HepG2 (cell line): ENCODE results near the gene DYRK1B. TPM values are rescaled to one million over a fixed set of nuclear protein-coding genes. Genes with fewer than 3 reads are reported as not detected.

ENCODE experiments used
- BRF2 ChIP-seq: sonication (generic); formaldehyde crosslinking; IDR thresholded peaks from 2 replicates; pipeline ENCODE4 v1.8.1; 2022; ENCODE audit warnings: mild to moderate bottlenecking, missing genetic modification reagents
- FOXP1 ChIP-seq, 2 experiments: fragments of 450-650 bp in 1 of 2; IDR thresholded peaks; 2 replicates each; pipeline ENCODE4 v1.6.1; 2017 to 2018; ENCODE audit warnings: antibody characterized with exemption in 1 of 2
- HNRNPK ChIP-seq: fragments of 200-400 bp; formaldehyde crosslinking; IDR thresholded peaks from 2 replicates; pipeline ENCODE4 v1.6.1; 2018; ENCODE audit warnings: low read length, low read depth, moderate library complexity, mild to moderate bottlenecking; ENCODE audit not compliant: poor library complexity, severe bottlenecking
- KDM1A ChIP-seq: IDR thresholded peaks from 2 replicates; pipeline ENCODE4 v1.6.1; 2016; ENCODE audit warnings: missing compliant biosample characterization
- NFIB ChIP-seq: sonication (generic); formaldehyde crosslinking; IDR thresholded peaks from 2 replicates; pipeline ENCODE4 v1.9.0; 2021; ENCODE audit warnings: missing genetic modification reagents, mild to moderate bottlenecking, borderline replicate concordance
- POLR2AphosphoS5 ChIP-seq: IDR thresholded peaks from 2 replicates; pipeline ENCODE4 v1.6.1; 2012; ENCODE audit warnings: low read depth, low read length
- RFX5 ChIP-seq: IDR thresholded peaks from 2 replicates; pipeline ENCODE4 v1.6.1; 2011; ENCODE audit warnings: low read depth, low read length, improper control_type of control experiment
- STAT6 ChIP-seq: sonication (generic); formaldehyde crosslinking; IDR thresholded peaks from 2 replicates; pipeline ENCODE4 v1.4.0; 2020; ENCODE audit warnings: missing genetic modification reagents, mild to moderate bottlenecking, borderline replicate concordance
- TIGD3 ChIP-seq: sonication (generic); formaldehyde crosslinking; IDR thresholded peaks from 2 replicates; pipeline ENCODE4 v1.5.1; 2020; ENCODE audit warnings: mild to moderate bottlenecking, missing genetic modification reagents, borderline replicate concordance
- TRIM24 ChIP-seq: sonication (generic); formaldehyde crosslinking; IDR thresholded peaks from 2 replicates; pipeline ENCODE4 v1.8.0; 2022; ENCODE audit warnings: mild to moderate bottlenecking, missing genetic modification reagents
- TSC22D2 ChIP-seq: sonication (generic); formaldehyde crosslinking; IDR thresholded peaks from 2 replicates; pipeline ENCODE4 v1.5.1; 2020; ENCODE audit warnings: missing genetic modification reagents, mild to moderate bottlenecking, borderline replicate concordance
- ZBTB46 ChIP-seq: sonication (generic); formaldehyde crosslinking; IDR thresholded peaks from 2 replicates; pipeline ENCODE4 v1.4.0; 2020; ENCODE audit warnings: mild to moderate bottlenecking, missing genetic modification reagents, borderline replicate concordance
- ZBTB8A ChIP-seq: sonication (generic); formaldehyde crosslinking; IDR thresholded peaks from 2 replicates; pipeline ENCODE4 v1.4.0; 2020; ENCODE audit warnings: mild to moderate bottlenecking, low read depth, missing genetic modification reagents, borderline replicate concordance
- ZNF232 ChIP-seq: sonication (generic); formaldehyde crosslinking; IDR thresholded peaks from 2 replicates; pipeline ENCODE4 v1.4.0; 2020; ENCODE audit warnings: missing genetic modification reagents, borderline replicate concordance
- ZNF251 ChIP-seq: sonication (generic); formaldehyde crosslinking; IDR thresholded peaks from 2 replicates; pipeline ENCODE4 v1.9.0; 2021; ENCODE audit warnings: mild to moderate bottlenecking, missing genetic modification reagents
- ZNF83 ChIP-seq: sonication (generic); formaldehyde crosslinking; IDR thresholded peaks from 2 replicates; pipeline ENCODE4 v1.4.0; 2020; ENCODE audit warnings: missing genetic modification reagents, mild to moderate bottlenecking, borderline replicate concordance
- ZSCAN25 ChIP-seq: sonication (generic); formaldehyde crosslinking; IDR thresholded peaks from 2 replicates; pipeline ENCODE4 v1.8.0; 2022; ENCODE audit warnings: mild to moderate bottlenecking, missing genetic modification reagents
- polyA plus RNA-seq, 8 experiments: library from polyadenylated mRNA; depleted of rRNA in 3 of 8; stranded (reverse) in 7 of 8; unstranded in 1 of 8; fragments of >200 nt; fragmentation: Illumina TruSeq in 4 of 8; extraction: Trizol in 4 of 8; gene quantifications; 2 replicates each; pipeline versions ENCODE4 v1.2.1 to v1.2.3, GENCODE V29; 2011 to 2016; ENCODE audit warnings: low read depth in 4 of 8, missing spikeins in 1 of 8, mixed read lengths in 1 of 8; ENCODE audit not compliant: insufficient read depth in 1 of 8
- total RNA-seq, 5 experiments: library from RNA; depleted of rRNA; stranded (reverse); fragments of >200 nt; fragmentation: Illumina TruSeq; extraction: Trizol; gene quantifications; 2 replicates each; pipeline ENCODE4 v1.2.3, GENCODE V29; 2016; ENCODE audit warnings: low read depth in 1 of 5

DYRK1B gene
- total and polyA plus RNA-seq, 2 of the 13 experiments (the other 11 are each of a cell fraction or from before 2014, with no cell fraction given) = 0.82 to 1.3 TPM

GRCh38 chr19:39845933-39846677 lies 12.1 kb upstream of the DYRK1B start, which contains the start of gene FBL (continued):
- TF ChIP-seq FOXP1 (IDR thresholded peaks at IDR 0.05) (no peak), FOXP1 (CRISPR knock-in tag; IDR thresholded peaks at IDR 0.05) (no peak), ZNF251 (CRISPR knock-in tag) (no peak), ZNF83 (0 out of 2 replicates have a peak, but pooled peaks have one; percentile 21), TRIM24 (no peak), RFX5 (no peak), ZBTB8A (CRISPR knock-in tag) (no peak), BRF2 (CRISPR knock-in tag) (no peak), ZNF232 (peak; percentile 61; the same call in 1 of the 2 replicates), KDM1A (CRISPR knock-in tag) (no peak), NFIB (CRISPR knock-in tag) (no peak), STAT6 (CRISPR knock-in tag) (no peak), HNRNPK (no peak), TIGD3 (CRISPR knock-in tag) (no peak), TSC22D2 (CRISPR knock-in tag) (peak; percentile 31; the same call in 1 of the 2 replicates), ZBTB46 (CRISPR knock-in tag) (no peak; the same call in 1 of the 2 replicates), POLR2AphosphoS5 (peak; percentile 93), ZSCAN25 (CRISPR knock-in tag) (no peak)
